ENCODE data around the gene UNC13A. TPM values are rescaled to one million over a fixed set of nuclear protein-coding genes. Genes with fewer than 3 reads are reported as not detected.

Gene UNC13A
- total RNA-seq, 1 donor from 2014 or later, result 1.2 TPM

DNA sequence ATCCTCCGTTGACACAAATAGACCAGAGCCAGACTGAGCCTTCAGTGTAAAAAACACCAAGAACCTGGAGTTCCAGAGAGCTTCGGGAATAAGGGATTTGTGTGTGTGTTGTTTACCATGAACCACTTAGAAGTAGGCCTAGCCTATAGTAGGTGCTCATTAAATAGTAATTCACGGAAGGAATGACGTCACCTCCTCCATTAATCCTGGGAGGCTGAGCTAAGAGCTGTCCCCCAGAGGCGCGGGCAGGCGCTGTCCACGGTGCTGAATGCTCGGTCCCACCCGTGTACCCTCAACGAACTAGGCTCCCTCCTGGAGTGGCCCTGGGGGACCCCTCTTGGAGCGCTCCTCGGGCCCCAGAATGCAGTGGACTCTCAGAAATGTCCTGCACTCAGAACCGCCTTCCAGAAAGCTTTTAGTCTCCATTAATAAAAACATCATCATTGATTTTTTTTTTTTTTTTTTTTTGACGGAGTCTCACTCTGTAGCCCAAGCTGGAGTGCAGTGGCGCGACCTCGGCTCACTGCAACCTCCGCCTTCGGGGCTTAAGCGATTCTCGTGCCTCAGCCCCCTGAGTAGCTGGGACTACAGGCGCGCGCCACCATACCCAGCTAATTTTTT lies 6.5 kb downstream of the UNC13A start:
- Histone ChIP-seq H2AFZ (ENCODE audit: low read depth, low read length) (no peak overlapping the region), H3K9ac (ENCODE audit: low read length) (no peak overlapping the region), H3K4me3 (ENCODE audit: insufficient read depth, low read depth, low read length) (no peak overlapping the region), H3K36me3 (ENCODE audit: insufficient read depth, low read length) (no peaks in the 10 kb centered on the region), H3K27me3 (ENCODE audit: insufficient read depth, low read length) (no peaks in the 10 kb centered on the region), H3K79me2 (ENCODE audit: insufficient read depth, low read length) (no peaks in the 10 kb centered on the region), H3K27ac (ENCODE audit: low read depth, low read length) (no peak overlapping the region), H3K4me2 (ENCODE audit: low read length) (no peak overlapping the region), H3K9me3 (ENCODE audit: insufficient read depth, low read depth, low read length) (no peaks in the 10 kb centered on the region), H3K4me1 (ENCODE audit: insufficient read depth, low read length) (peaks cover 21% of the 10 kb centered on the region), H4K20me1 (ENCODE audit: insufficient read depth, low read length) (no peaks in the 10 kb centered on the region)
- Mint-ChIP-seq H3K4me3 (ENCODE audit: unreplicated experiment) (no peak overlapping the region), H3K27ac (ENCODE audit: unreplicated experiment) (no peak overlapping the region), H3K36me3 (ENCODE audit: low read depth, unreplicated experiment) (no peaks in the 10 kb centered on the region), H3K9me3 (ENCODE audit: unreplicated experiment) (peaks cover 2% of the 10 kb centered on the region), H3K4me1 (ENCODE audit: low read depth, unreplicated experiment) (no peaks in the 10 kb centered on the region), H3K27me3 (ENCODE audit: low read depth, unreplicated experiment) (peaks cover 26% of the 10 kb centered on the region)
- FAIRE-seq (no peak), DNase-seq (ENCODE audit: low read depth) (peak; percentile 34)
- TF ChIP-seq EZH2 (IDR thresholded peaks at IDR 0.05; ENCODE audit: insufficient read depth, low read length), result no peak
- TF ChIP-seq, protein P1, sequence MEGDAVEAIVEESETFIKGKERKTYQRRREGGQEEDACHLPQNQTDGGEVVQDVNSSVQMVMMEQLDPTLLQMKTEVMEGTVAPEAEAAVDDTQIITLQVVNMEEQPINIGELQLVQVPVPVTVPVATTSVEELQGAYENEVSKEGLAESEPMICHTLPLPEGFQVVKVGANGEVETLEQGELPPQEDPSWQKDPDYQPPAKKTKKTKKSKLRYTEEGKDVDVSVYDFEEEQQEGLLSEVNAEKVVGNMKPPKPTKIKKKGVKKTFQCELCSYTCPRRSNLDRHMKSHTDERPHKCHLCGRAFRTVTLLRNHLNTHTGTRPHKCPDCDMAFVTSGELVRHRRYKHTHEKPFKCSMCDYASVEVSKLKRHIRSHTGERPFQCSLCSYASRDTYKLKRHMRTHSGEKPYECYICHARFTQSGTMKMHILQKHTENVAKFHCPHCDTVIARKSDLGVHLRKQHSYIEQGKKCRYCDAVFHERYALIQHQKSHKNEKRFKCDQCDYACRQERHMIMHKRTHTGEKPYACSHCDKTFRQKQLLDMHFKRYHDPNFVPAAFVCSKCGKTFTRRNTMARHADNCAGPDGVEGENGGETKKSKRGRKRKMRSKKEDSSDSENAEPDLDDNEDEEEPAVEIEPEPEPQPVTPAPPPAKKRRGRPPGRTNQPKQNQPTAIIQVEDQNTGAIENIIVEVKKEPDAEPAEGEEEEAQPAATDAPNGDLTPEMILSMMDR (IDR thresholded peaks at IDR 0.05; ENCODE audit: insufficient read depth, low read depth, low read length), result no peak

DNA sequence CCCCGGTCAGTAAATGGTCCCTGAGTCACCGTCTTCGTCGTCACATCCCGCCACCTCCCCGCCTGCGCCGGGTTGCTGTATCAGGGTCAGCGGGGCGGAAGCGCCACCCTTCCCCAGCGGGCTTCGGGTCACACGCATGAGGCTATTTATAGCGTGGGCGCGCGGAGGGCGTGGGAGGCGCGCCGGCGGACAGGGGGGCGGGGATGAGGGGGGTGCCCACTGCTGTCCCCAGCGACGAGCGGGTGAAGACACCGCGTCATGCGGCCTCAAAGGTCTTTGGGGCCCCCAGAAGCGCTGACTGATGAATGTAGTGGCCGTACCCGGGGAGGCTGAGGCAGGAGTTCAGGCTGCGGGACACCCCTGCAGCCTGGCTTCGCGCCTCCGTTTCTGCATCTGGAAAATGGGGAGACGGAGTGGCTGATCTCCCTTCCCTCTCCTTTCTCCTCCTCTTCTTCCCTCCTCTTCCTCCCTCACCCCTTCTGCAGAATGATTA lies 7.9 kb downstream of the UNC13A start:
- Histone ChIP-seq H3K4me3 (ENCODE audit: insufficient read depth, low read depth, low read length) (no peak overlapping the region), H3K4me1 (ENCODE audit: insufficient read depth, low read length) (peaks cover 13% of the 10 kb centered on the region), H3K9ac (ENCODE audit: low read length) (peak overlapping the region; percentile 73), H3K27me3 (ENCODE audit: insufficient read depth, low read length) (no peaks in the 10 kb centered on the region), H3K36me3 (ENCODE audit: insufficient read depth, low read length) (no peaks in the 10 kb centered on the region), H2AFZ (ENCODE audit: low read depth, low read length) (no peak overlapping the region), H3K9me3 (ENCODE audit: insufficient read depth, low read depth, low read length) (no peaks in the 10 kb centered on the region), H3K27ac (ENCODE audit: low read depth, low read length) (peak overlapping the region; percentile 18), H4K20me1 (ENCODE audit: insufficient read depth, low read length) (no peaks in the 10 kb centered on the region), H3K79me2 (ENCODE audit: insufficient read depth, low read length) (no peaks in the 10 kb centered on the region), H3K4me2 (ENCODE audit: low read length) (peak overlapping the region; percentile 81)
- TF ChIP-seq, protein P1 (IDR thresholded peaks at IDR 0.05; ENCODE audit: insufficient read depth, low read depth, low read length), result no peak
- TF ChIP-seq EZH2 (IDR thresholded peaks at IDR 0.05; ENCODE audit: insufficient read depth, low read length), result no peak
- H3K36me3 Mint-ChIP-seq (ENCODE audit: low read depth, unreplicated experiment), result no peaks in the 10 kb centered on the region
- DNase-seq (ENCODE audit: low read depth) (peak; percentile 32), FAIRE-seq (no peak)
- peak overlapping the region; percentile 18 for H3K27ac Mint-ChIP-seq (ENCODE audit: unreplicated experiment)
- H3K4me3 Mint-ChIP-seq (ENCODE audit: unreplicated experiment), result no peak overlapping the region
- peaks cover 30% of the 10 kb centered on the region for H3K27me3 Mint-ChIP-seq (ENCODE audit: low read depth, unreplicated experiment)
- H3K9me3 Mint-ChIP-seq (ENCODE audit: unreplicated experiment), result no peaks in the 10 kb centered on the region
- no peaks in the 10 kb centered on the region for H3K4me1 Mint-ChIP-seq (ENCODE audit: low read depth, unreplicated experiment)
